Measurements from ENCODE around the gene FBF1. TPM values are rescaled to one million over a fixed set of nuclear protein-coding genes. Genes with fewer than 3 reads are reported as not detected.
"Not testable (repeated sequence)": the region's sequence is repeated elsewhere in the genome, so short reads cannot be mapped to it uniquely, and the experiment has no call there.

Gene FBF1
- total RNA-seq, 1 donor from 2014 or later = 19.4 TPM

DNA sequence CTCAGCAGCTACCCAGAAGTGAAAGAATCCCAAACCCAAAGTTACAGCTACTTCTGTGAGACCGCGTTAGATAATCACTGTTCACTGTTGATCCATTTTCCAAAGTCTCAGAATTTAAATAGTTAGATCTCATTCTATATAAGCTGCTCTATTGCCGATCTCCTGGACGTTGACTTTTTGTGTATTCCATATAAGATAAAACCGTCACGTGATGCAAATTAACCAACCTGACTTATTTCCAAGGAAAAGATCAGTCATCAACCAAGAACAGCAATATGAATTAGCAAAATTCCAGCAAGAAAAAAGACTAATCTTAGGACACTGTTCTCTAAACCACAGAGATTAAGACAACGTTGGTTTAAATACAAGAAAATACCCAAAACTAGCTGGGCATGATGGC, 29.8 kb upstream of the FBF1 start:
- H3K9me3 Mint-ChIP-seq = no peaks in the 10 kb centered on the region
- H3K27ac Mint-ChIP-seq = no peak overlapping the region
- no peak overlapping the region for H3K4me3 Mint-ChIP-seq
- peaks cover 2% of the 10 kb centered on the region for H3K4me1 Mint-ChIP-seq (ENCODE audit: low read depth)
- no peak for DNase-seq (ENCODE audit: low spot score)
- H3K27me3 Mint-ChIP-seq (ENCODE audit: insufficient read depth) = no peaks in the 10 kb centered on the region
- intact Hi-C loops (cut with micrococcal nuclease) = loop anchor here (10.0 kb wide), 1 partner anchor 1694 kb away; no protein-coding TSS in a partner anchor
- peaks cover 23% of the 10 kb centered on the region for H3K36me3 Mint-ChIP-seq (ENCODE audit: low read depth)

DNA sequence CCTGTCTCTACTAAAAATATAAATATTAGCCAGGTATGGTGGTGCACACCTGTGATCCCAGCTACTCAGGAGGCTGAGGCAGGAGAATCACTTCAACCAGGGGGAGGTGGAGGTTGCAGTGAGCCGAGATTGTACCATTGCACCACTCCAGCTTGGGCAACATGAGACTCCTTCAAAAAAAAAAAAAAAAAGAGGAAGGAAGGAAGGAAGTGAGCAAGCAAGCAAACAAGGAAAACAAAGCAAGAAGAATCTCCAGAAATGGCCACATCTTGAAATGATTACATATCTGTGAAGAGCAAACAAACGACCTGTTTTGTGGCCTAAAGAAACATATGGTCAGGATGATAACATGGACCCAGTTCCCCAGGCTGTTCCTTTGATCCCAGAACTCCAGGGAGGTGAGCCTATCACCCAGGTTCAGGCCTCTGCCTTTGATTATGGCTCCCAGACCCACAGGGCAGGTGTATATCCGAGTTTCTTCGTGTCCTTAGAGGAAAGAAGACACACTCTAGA, 29.2 kb upstream of the FBF1 start:
- Mint-ChIP-seq H3K4me3 (no peak overlapping the region), H3K9me3 (no peaks in the 10 kb centered on the region), H3K27me3 (ENCODE audit: insufficient read depth) (no peaks in the 10 kb centered on the region), H3K4me1 (ENCODE audit: low read depth) (no peaks in the 10 kb centered on the region), H3K27ac (no peak overlapping the region), H3K36me3 (ENCODE audit: low read depth) (peaks cover 22% of the 10 kb centered on the region)
- DNase-seq (ENCODE audit: low spot score) = no peak
- intact Hi-C loops (cut with micrococcal nuclease) = loop anchor here (10.0 kb wide), 1 partner anchor 1695 kb away; no protein-coding TSS in a partner anchor

DNA sequence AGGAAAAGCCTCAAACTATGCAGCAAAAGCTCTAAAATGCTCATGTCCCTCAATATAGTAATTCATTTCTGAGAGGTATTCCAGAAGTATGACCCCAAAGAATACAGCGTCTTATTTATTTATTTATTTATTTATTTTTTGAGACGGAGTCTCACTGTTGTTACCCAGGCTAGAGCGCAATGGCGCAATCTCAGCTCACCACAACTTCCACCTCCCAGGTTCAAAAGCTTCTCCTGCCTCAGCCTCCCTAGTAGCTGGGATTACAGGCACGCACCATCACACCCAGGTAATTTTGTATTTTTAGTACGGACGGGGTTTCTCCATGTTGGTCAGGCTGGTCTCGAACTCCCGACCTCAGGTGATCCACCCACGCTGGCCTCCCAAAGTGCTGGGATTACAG, 28.2 kb upstream of the FBF1 start:
- DNase-seq (ENCODE audit: low spot score); H3K4me1 Mint-ChIP-seq (ENCODE audit: low read depth); H3K9me3 Mint-ChIP-seq; H3K4me3 Mint-ChIP-seq; H3K27ac Mint-ChIP-seq; intact Hi-C loops (cut with micrococcal nuclease); H3K27me3 Mint-ChIP-seq (ENCODE audit: insufficient read depth): not testable (repeated sequence)
- peaks cover 19% of the 10 kb centered on the region for H3K36me3 Mint-ChIP-seq (ENCODE audit: low read depth)

DNA sequence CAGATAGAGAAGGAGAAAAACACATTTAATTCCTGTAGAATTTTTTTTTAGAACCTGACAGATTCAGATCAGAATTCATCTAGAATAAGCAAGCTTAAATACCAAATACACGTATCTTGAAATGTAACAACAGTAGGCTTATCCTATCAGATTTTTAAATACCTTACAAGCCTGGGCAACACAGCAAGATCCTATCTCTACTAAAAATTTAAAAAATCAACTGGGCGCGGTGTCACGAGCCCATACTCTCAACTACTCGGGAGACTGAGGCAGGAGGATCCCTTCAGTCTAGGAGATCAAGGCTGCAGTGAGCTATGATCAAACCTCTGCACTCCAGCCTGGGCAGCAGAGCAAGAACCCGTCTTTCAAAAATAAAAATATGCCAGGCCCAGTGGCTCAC, 24.6 kb upstream of the FBF1 start:
- no peaks in the 10 kb centered on the region for H3K9me3 Mint-ChIP-seq
- no peaks in the 10 kb centered on the region for H3K4me1 Mint-ChIP-seq (ENCODE audit: low read depth)
- peaks cover 4% of the 10 kb centered on the region for H3K36me3 Mint-ChIP-seq (ENCODE audit: low read depth)
- H3K27ac Mint-ChIP-seq = no peak overlapping the region
- no peak overlapping the region for H3K4me3 Mint-ChIP-seq
- H3K27me3 Mint-ChIP-seq (ENCODE audit: insufficient read depth) = no peaks in the 10 kb centered on the region
- DNase-seq (ENCODE audit: low spot score) = no peak
- intact Hi-C loops (cut with micrococcal nuclease) = no loop called here

DNA sequence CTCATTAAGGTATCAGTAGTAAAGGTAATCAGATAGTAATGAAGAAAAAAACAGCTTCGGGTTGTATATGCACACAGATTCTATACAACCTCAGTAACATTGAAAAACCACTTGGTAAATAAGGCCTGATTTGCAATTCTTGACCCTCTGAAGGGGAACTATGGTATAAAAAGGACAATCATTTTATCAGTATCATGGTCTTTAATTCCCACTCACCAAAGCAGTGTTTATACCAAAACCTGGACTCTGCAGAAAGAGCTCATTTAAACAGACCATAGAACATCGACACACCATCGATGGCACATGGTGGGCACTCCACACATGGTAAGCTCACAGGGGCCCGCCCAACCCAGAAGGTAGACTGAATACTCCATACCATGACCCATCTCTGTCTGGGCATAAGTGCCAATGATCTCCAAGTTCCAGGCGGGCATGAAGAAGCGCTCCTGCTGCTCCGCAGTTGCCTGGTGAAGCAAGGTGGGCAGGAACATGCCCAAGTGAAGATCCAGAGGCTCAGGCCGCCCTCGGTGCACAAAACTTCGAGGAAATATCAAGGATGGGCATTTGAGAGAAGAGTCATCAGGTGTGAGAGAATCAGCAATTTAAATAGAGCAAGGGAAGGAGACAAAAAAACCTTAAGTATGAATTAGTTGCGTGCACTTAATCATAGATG, 19.1 kb upstream of the FBF1 start:
- Mint-ChIP-seq H3K9me3 (no peaks in the 10 kb centered on the region), H3K36me3 (ENCODE audit: low read depth) (peaks cover 12% of the 10 kb centered on the region), H3K27ac (no peak overlapping the region), H3K4me1 (ENCODE audit: low read depth) (peaks cover 5% of the 10 kb centered on the region), H3K4me3 (no peak overlapping the region), H3K27me3 (ENCODE audit: insufficient read depth) (no peaks in the 10 kb centered on the region)
- intact Hi-C loops (cut with micrococcal nuclease) = no loop called here
- no peak for DNase-seq (ENCODE audit: low spot score)

DNA sequence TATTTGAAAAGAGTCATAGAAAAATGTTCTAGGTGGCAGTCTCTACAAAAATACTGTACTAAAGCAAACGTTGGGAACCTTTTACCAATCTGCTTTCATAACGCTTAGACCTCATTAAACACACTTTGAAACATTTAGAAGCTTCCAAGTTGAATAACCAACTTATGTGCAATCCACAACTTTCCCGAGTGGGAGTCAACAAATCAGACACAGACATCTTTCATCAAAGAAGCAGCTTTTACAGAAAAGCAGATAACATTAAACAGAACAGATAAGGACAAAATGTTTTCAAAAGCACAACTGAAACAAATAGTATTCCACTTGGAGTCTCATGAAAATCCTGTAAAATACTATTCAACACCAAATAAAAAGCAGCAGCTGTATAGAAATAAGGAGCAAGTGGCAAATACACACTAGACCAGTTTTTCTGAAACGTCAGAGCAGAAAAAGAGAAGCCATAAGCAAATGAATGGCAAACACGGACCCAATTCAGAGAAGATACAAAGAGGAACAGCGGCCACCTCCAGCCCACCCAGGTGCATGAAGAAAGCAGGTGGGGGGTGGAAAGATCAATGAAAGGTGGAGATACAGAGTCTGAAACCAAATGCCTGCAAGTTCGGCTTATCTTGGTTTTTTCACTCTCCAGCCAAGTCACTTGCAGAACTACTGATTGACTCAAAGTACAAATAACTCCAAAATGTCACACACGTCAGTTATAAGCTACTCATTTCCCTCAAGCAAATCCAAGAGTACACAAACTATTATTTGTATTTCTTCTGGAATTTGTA, 18.4 kb upstream of the FBF1 start:
- intact Hi-C loops (cut with micrococcal nuclease) = no loop called here
- no peaks in the 10 kb centered on the region for H3K27me3 Mint-ChIP-seq (ENCODE audit: insufficient read depth)
- no peak for DNase-seq (ENCODE audit: low spot score)
- peaks cover 12% of the 10 kb centered on the region for H3K36me3 Mint-ChIP-seq (ENCODE audit: low read depth)
- no peak overlapping the region for H3K4me3 Mint-ChIP-seq
- H3K9me3 Mint-ChIP-seq = no peaks in the 10 kb centered on the region
- H3K27ac Mint-ChIP-seq = no peak overlapping the region
- peaks cover 5% of the 10 kb centered on the region for H3K4me1 Mint-ChIP-seq (ENCODE audit: low read depth)

DNA sequence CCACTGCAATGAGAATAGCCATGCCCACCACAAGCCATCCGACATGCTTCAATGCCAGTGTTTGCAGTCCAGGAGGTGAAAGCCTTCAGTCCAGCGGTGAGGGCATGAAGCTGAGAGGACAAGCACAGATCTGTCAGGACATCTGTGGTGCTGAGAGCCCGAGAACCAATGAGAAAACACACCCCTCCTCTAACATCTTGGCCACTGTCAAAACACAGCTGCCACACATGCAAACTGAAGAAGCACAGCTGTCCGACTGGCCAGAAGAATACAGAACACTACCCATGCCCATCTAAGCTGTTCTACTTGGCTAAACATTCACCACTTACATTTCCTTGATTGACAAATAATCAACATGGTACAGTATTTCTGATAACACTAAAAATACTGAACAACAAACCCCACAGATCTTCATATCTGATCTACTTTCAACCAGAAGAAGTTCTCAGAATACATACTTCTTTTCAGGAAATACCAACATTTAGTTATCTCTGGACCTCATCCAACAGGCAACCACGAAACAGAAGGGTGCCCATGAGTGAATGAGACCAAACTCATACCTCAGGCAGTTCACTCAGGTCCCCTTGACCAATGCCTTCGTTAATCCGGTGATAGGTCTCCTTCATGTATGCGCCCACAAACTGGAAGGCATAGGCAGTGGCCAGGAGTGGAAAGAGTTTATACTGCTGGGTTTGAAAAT, 10.2 kb upstream of the FBF1 start:
- H3K36me3 Mint-ChIP-seq (ENCODE audit: low read depth) = peaks cover 25% of the 10 kb centered on the region

DNA sequence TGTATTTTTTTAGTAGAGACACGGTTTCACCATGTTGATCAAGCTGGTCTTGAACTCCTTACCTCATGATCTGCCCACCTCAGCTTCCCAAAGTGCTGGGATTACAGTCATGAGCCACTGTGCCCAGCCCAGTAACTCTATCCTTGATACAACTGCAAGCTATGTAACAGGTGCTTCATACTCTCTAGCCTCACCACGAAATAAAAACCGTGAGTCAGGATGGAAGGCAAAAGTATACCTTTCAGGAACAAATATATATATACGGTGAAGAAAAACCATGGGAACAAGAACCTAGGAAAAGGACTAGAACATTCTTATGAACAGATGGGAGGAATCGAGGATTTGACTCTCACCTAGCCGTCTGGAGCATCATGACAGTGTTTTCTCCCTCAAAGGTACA, 9.6 kb upstream of the FBF1 start:
- no peak overlapping the region for H3K27ac Mint-ChIP-seq
- peaks cover 22% of the 10 kb centered on the region for H3K36me3 Mint-ChIP-seq (ENCODE audit: low read depth)

More for the DNA sequence above, 10.2 kb upstream of the FBF1 start:
- Mint-ChIP-seq H3K4me3 (no peak overlapping the region), H3K27ac (no peak overlapping the region), H3K4me1 (ENCODE audit: low read depth) (peaks cover 7% of the 10 kb centered on the region), H3K27me3 (ENCODE audit: insufficient read depth) (no peaks in the 10 kb centered on the region), H3K9me3 (no peaks in the 10 kb centered on the region)
- intact Hi-C loops (cut with micrococcal nuclease) = no loop called here
- no peak for DNase-seq (ENCODE audit: low spot score)

DNA sequence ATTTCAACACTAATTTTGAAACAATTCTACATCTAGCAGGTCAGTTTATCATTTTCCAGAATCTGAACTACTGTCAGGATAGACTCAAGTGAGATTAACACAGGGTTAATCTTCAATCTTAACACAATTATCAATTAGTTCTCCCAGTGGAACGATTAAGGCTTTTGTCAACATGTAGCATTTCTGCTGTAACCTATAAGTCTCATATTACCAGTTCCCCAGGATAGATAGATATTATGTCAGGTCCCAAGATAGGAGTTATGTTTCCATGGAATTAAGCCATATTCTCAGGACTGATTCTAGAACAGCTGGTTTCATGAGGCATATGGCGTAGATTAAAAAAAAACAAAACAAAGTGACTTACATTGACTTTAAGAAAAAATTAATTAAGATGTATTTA, 4.4 kb upstream of the FBF1 start:
- H3K36me3 Mint-ChIP-seq (ENCODE audit: low read depth) = peaks cover 9% of the 10 kb centered on the region
- no peaks in the 10 kb centered on the region for H3K27me3 Mint-ChIP-seq (ENCODE audit: insufficient read depth)
- peaks cover 12% of the 10 kb centered on the region for H3K4me1 Mint-ChIP-seq (ENCODE audit: low read depth)
- intact Hi-C loops (cut with micrococcal nuclease) = no loop called here
- no peak overlapping the region for H3K27ac Mint-ChIP-seq
- DNase-seq (ENCODE audit: low spot score) = no peak
- no peak overlapping the region for H3K4me3 Mint-ChIP-seq
- no peaks in the 10 kb centered on the region for H3K9me3 Mint-ChIP-seq

More for the DNA sequence above, 9.6 kb upstream of the FBF1 start:
- no peaks in the 10 kb centered on the region for H3K9me3 Mint-ChIP-seq
- no peak for DNase-seq (ENCODE audit: low spot score)
- intact Hi-C loops (cut with micrococcal nuclease) = no loop called here
- H3K4me1 Mint-ChIP-seq (ENCODE audit: low read depth) = peaks cover 7% of the 10 kb centered on the region
- H3K4me3 Mint-ChIP-seq = no peak overlapping the region
- no peaks in the 10 kb centered on the region for H3K27me3 Mint-ChIP-seq (ENCODE audit: insufficient read depth)

DNA sequence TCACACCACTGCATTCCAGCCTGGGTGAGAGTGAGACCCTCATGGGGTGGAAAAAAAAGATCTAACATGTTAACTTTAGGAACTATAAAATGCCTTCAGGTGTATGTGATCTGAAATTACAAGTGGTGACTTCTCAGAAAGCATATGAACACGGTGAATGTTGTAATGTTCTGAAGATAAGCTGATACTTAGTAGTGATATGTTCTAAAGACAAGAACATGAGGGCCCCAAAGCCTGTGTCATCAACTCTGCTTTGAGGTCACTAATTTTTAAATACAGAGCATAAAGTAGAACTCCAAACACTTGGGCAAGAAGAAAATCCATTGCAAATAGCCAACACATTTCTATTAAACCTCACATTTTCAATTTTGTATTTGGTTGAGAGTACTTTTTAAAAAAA, 2.6 kb upstream of the FBF1 start:
- H3K9me3 Mint-ChIP-seq = no peaks in the 10 kb centered on the region
- no peak overlapping the region for H3K4me3 Mint-ChIP-seq
- intact Hi-C loops (cut with micrococcal nuclease) = no loop called here
- no peak overlapping the region for H3K27ac Mint-ChIP-seq
- H3K36me3 Mint-ChIP-seq (ENCODE audit: low read depth) = peaks cover 5% of the 10 kb centered on the region
- peaks cover 13% of the 10 kb centered on the region for H3K4me1 Mint-ChIP-seq (ENCODE audit: low read depth)
- no peak for DNase-seq (ENCODE audit: low spot score)
- H3K27me3 Mint-ChIP-seq (ENCODE audit: insufficient read depth) = no peaks in the 10 kb centered on the region

DNA sequence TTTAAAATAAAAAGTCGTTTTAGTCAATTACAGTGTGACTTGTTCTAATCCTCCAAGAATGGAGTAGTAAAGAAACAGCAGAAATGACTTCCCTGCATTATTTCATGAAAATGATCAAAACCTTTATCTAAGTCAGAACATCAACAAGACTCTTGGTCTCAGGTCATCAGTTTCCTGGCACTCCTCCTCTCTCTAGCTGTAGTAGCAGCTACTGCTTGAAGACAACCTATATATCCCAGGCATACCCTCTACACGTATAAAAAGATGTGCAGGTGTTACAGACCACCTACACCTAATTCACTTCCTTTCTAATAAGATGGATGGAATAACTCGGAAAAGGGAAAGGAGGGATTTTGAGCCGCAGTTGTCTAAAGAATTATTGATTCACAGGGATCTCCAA, 1.6 kb upstream of the FBF1 start:
- Mint-ChIP-seq H3K4me1 (ENCODE audit: low read depth) (peaks cover 13% of the 10 kb centered on the region), H3K9me3 (no peaks in the 10 kb centered on the region), H3K4me3 (no peak overlapping the region), H3K27ac (no peak overlapping the region), H3K27me3 (ENCODE audit: insufficient read depth) (no peaks in the 10 kb centered on the region), H3K36me3 (ENCODE audit: low read depth) (no peaks in the 10 kb centered on the region)
- DNase-seq (ENCODE audit: low spot score) = no peak
- intact Hi-C loops (cut with micrococcal nuclease) = no loop called here

DNA sequence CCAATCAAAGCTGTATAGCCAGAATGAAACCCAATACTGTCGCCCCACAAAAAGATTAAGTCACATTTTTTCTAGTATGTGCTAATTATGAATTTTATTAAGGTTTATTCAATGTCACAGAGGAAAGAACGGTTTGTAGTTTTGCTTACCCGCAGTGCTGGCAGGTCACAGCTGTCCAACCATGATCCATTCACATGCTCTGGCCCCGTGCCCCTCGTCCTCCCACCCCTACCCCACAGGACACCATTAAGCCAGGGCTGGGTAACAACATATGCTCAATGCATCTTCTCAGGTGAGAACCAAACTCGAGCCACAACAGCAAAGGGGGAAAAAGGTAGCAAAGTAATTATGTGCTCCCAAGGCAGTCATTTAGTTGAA, 589 bp upstream of the FBF1 start:
- Mint-ChIP-seq H3K27ac (peak overlapping the region; percentile 13), H3K9me3 (no peaks in the 10 kb centered on the region), H3K36me3 (ENCODE audit: low read depth) (no peaks in the 10 kb centered on the region), H3K27me3 (ENCODE audit: insufficient read depth) (no peaks in the 10 kb centered on the region), H3K4me1 (ENCODE audit: low read depth) (peaks cover 13% of the 10 kb centered on the region), H3K4me3 (peak overlapping the region; percentile 88)
- no peak for DNase-seq (ENCODE audit: low spot score)
- intact Hi-C loops (cut with micrococcal nuclease) = loop anchor here (1.0 kb wide), 4 partner anchors 37 to 730 kb away; partner anchors contain the start of genes ACOX1, MRPL38, TEN1 and WBP2

DNA sequence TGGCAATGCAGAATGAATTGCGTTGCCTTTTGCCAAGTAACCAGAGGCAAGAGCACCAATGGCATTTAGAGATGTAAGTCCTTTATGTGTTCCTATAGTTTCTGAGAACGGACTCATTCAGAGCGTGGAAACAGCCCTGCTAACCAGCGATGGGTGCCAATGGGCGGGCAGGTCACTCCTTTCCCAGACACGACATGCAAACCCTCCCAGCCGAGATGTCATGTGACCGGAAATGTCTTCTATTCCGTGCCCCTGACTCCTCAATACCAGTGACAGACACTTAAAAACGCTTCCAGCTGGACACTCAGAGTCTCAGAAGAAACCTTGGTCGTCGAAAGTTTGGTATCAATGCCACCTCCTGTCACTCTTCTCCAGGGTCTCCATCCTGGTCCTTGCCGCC, 3.2 kb downstream of the FBF1 start:
- no peak for DNase-seq (ENCODE audit: low spot score)
- intact Hi-C loops (cut with micrococcal nuclease) = no loop called here
- no peaks in the 10 kb centered on the region for H3K9me3 Mint-ChIP-seq

More for the DNA sequence above, 3.2 kb downstream of the FBF1 start:
- no peaks in the 10 kb centered on the region for H3K36me3 Mint-ChIP-seq (ENCODE audit: low read depth)
- no peak overlapping the region for H3K4me3 Mint-ChIP-seq
- H3K4me1 Mint-ChIP-seq (ENCODE audit: low read depth) = peaks cover 13% of the 10 kb centered on the region
- no peaks in the 10 kb centered on the region for H3K27me3 Mint-ChIP-seq (ENCODE audit: insufficient read depth)
- H3K27ac Mint-ChIP-seq = no peak overlapping the region
